Measurements from ENCODE around the gene DACT2.

GRCh38 chr6:168272415-168273325 is 46.9 kb downstream of the DACT2 start:
- TF ChIP-seq EGR1 (IDR thresholded peaks at IDR 0.05; ENCODE audit: borderline replicate concordance, low read depth, low read length) (no peak), EZH2 (IDR thresholded peaks at IDR 0.05; ENCODE audit: low read depth, low read length, severe bottlenecking) (no peak), RNF2 (IDR thresholded peaks at IDR 0.05; ENCODE audit: borderline replicate concordance, low read depth, low read length, missing control alignments, poor library complexity, severe bottlenecking) (no peak), SAP30 (IDR thresholded peaks at IDR 0.05; ENCODE audit: insufficient read depth, insufficient replicate concordance, low read length) (no peak), JUN (IDR thresholded peaks at IDR 0.05; ENCODE audit: low read depth, low read length) (no peak), SIN3A (conservative IDR thresholded peaks at IDR 0.05 in 1 of 2, IDR thresholded peaks at IDR 0.05 in 1 of 2; ENCODE audit: low read depth in 1 of 2, low read length in 2 of 2) (no peak), POLR2A (IDR thresholded peaks at IDR 0.05; ENCODE audit: control extremely low read depth in 1 of 2, low read depth in 2 of 2, low read length in 2 of 2) (no peak), USF2 (IDR thresholded peaks at IDR 0.05; ENCODE audit: low read length) (no peak), POU5F1 (IDR thresholded peaks at IDR 0.05; ENCODE audit: low read depth, low read length) (no peak), CTCF (IDR thresholded peaks at IDR 0.05; ENCODE audit: control extremely low read depth in 1 of 3, insufficient read depth in 1 of 3, low read depth in 1 of 3, low read length in 3 of 3) (no peak)
